EL (cell line): Measurements from ENCODE around the gene HSPA12B.

Experiments used
- DNase-seq: peaks from one replicate; pipeline ENCODE4 v3.0.0-alpha.2; 2016

The HSPA12B gene

DNA sequence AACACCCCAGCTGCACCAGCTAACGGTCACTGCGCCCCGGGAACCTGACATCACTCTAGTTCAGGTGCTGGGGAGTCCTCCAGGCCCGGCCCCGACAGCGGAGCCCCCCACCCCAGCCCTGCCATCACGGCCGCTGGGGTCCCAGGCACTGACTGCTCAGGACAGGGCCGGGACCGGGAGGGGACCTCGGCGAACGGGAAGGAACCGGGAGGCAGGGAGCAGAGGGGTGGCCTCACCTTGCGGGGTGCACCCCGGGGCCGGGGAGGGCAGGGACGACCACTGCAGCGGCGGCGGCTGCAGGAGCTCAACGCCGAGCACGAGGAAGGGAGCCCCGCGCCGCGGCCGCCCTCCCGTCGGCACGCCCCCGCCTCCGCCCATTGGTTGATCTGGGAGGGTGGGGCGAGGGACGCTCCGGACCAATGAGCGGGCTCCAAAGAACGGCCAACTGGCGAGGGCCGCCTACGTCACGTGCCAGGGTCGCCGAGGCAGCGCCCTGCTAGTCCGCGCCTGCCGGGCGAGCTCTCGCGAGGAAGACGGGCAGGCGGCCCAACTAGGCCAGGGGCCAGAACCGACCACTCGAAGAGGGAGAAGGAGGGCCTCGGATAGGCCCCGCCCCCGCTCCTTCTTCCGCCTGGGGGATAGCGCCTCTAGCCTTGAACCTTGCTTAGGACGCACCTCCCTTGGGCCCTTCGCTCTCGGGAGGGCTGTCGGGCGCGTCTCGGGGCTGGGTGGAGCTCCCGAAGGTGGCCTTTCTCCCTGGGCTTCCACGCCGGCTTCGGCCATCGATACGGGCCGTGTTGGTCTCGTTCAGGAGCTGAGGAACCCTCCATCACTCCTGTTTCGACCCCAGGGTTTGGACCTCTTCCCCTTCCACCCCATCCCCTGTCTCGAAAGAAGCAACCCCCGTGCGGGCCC is 35.2 kb downstream of the HSPA12B start, which contains the start of gene ADISSP:
Gene ADISSP, minus strand, starts transcription at position 327 of the 915 bp plus-strand sequence. CDS start 7,653 bp downstream, outside the sequence.
- peak; percentile 99 for DNase-seq

DNA sequence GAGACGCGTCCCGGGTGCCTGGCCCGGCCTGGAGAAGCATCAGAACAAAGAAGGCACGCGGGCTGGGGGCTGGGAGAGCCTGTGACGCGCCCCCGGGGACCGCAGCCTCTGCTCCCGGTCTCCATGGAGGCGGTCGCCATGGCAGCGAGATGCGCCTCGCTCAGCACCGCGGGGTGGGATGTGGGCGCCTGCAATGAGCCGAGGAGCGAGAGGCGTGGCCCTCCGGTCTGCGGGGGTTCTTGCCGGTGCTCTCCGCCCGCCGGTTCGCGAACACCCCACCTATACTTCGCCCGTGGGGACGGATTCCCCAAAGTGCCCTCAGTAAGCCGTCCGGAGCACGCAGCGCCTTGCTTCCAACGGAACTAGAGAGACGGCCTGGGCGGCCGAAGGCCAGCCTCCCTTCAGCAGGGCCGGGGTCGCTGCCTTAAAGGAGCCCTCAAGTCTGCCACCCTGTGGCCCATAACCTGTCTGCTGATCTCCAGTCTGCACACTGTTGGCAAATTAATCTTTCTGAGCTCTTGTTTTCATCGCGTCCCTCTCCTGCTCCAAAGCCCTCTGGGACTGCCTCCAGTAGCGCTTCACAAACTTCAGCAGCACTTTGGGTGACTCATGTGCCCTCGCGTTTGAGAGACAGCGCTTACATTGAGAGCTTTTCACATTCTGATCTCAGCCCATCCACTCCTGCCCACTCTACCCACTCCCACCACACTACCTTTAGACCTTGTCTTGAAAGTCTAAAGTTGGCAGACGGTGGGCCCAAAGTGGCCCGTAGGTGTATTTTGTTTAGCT is 36.1 kb downstream of the HSPA12B start:
- DNase-seq = peak; percentile 88

DNA sequence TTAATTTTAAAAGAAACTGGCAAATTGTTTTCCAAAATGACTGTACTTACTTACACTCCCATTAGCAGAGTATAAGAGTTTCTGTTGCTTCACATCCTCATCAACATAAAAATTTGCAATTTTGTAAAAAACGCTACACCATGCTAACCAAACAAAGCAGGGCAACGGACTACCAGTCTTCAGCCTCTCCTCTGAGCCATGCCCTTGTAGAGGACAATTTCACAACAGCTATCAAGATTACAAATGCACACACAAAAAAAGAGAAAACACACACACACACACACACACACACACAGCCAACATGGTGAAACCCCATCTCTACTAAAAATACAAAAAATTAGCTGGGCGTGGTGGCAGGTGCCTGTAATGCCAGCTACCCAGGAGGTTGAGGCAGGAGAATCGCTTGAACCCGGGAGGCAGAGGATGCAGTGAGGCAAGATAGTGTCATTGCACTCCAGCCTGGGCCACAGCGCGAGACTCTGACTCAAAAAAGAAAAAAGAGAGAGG is 39.1 kb downstream of the HSPA12B start:
- DNase-seq = no peak

DNA sequence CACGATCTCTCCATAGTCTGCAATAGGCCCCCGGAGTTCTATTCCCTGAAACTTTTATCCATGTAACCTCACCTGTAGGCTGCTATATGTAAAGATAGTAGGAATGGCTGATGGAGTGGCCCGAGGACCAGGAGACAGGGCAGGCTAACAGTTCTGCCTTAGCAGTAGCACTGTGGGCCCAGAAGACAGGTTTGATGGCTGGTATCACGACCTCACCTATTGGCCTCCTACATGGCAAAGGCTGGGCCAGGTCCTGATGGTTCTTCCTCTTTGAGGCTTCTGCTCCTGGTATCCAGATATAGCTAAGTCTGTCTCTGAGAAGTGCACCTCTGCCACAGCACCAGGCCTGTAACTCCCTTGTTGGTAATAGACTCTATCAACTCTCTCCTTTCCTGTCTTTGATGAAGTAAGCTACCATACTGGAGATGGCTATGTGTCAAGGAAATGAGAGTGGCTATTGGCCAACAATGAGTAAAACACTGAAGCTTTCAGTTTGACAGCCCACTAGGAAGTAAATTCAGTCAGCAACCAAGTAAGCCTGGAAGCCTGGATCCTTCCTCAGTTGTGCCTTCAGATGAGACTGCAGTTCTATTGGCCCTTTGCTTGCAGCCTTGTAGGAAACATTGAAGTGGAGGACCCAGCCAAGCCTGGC is 43.1 kb downstream of the HSPA12B start:
- no peak for DNase-seq

DNA sequence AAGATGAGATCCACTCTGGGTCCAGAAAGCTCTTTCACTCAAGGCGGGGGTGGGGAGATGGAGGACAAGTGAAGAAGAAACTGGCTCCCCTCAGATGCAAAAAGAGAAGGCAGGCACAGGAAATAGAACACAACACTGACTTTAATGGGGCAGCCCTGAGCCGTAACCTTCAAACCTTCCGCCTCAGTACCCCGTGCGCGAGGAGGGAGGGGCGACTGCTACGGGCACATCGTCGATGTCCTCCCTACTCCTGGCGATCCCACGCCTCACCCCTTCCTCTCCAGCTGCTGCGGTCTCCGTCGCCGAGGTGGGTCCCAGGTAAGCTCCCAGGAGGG is 44.9 kb downstream of the HSPA12B start:
- no peak for DNase-seq

DNA sequence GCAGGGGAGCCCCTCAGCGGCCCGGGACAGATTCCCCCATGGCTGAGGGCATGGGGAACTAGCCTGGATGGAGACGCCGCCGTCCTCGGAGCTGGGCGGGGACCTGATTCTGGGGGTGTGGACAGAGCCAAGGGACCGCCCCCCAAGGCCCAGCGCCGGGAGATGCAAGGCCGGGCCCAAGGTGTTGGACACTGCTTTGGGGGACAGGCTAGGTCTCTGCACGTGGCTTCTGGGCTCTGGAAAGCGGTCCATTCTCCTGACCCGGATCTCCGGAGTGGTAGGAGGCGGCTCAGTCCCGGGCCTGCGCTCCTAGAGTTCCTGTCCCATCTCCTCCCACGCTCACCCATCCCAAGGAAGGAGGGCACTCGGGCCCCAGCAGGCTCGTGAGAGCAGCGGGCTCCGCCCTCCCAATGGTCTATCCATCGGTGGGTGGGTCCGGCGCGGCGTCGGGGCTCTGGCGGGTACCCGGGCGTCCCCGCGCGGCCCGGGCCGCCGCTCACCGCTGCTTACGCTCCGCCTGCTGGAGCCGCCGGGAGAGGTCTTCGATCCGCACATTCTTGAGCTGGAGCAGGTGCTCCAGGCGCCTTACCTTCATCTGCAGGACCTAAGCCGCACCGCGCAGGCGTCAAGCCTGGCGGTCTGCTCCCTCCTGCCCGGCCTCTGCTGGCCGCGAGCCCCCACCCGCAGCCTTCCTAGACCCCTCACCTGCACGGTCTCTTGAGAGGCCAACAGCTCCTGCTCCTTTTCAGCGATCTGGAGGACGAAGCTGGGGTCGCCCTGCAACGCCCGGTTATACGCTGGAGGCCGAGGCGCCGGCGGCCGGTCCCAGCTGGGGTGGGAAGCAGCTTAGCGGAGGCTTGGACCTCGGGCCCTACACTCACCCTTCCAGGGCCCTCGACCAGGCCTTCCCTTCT is 45.5 kb downstream of the HSPA12B start:
- DNase-seq = peak; percentile 68

DNA sequence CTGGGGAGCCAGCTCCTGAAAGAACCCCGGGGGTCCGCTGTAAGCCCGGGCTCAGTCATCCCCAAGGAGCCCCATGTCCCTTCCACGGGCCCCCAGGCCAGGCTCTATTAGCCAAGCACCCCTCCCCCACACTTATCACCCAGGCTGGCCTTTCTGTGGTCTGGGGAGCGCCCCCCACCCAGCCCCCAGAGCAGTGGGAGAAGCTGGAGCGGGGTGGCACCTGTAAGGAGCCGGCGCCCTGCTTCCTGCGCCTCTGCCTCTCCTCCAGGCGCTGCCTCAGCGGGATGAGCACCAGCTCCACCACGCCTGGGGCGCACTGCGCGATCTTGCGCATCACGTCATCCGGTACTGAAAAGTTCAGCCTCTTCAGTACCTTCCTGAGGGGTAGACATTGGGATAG is 46.5 kb downstream of the HSPA12B start:
- no peak for DNase-seq

DNA sequence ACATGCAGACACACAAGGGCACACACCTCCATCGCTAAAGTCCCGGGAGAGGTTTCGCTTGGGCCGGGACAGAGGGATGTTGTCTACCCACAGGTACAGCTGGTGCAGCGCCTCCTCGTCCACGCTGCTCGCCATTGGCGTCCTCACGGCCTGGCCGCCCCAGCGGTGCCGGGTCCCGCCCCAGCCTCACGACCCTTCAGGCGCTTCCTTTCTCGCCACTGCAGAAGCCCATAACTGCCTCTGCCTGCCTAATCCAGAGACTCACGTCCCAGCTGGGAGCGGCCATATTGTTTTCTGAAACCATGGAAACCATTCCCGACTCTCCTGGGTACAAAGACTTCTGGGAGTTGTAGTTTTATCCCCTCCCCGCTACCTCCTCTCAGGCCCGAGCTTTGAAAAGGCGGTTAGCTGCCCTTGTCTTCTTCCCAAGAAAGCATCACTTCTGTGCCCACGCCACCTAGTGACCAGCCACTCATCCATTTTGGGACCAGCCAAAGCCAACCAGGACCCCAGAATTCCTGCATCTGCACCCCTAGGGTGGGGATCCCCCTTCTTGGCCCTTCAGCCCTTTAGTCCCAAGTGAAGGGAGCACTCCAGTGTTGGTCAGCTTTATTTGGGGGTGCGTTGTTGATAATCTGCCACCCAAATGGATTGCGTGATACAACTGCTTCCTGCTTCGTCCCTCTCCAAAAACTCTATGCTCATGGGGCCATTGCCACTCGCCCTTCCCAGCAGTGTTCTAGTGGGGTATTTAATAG is 48.8 kb downstream of the HSPA12B start, which contains the start of gene SPEF1:
Gene SPEF1, minus strand, starts transcription at position 296 of the 758 bp plus-strand sequence. Its CDS starts 161 bp downstream, at position 135.
- peak; percentile 97 for DNase-seq

DNA sequence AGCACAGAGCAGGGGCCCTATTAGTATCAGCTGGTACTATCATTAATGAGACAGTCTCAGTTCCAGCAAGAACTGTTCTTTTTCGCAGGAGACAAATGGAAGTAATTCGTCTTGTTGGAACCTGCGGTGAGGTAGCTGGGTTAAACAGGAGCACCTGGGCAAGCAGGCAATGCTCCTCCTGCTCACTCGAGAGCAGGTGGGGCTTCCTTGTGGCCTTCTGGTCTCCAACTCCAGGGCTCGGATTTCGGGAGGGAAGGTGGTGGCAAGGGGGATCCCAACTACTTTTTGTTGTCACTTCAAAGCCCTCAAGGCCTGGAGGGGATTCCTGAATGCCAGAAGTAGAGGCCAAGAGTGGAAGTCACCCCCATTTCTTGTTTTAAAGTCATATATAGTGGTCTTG is 50.1 kb downstream of the HSPA12B start:
- DNase-seq = no peak

DNA sequence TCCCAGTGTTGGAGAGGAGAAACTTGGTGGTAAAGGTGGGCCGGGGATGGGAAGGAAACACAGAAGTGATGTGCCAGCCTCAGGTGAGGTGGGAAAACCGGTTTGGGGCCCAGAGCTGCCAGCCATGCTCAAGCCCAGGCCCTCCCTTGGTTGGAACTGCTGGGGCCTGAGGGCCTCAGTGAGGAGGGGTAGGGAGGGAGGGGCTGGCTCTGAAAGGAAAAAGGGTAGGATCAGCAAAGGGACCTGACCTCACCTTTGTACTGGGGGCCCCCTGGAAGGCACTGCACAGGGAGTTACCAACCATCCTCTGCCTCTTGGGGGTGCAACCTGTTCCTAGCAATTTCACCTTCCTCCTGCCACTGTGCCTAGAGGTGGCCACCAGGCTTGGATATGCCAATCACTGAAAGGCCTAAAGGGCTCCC is 50.6 kb downstream of the HSPA12B start:
- no peak for DNase-seq

DNA sequence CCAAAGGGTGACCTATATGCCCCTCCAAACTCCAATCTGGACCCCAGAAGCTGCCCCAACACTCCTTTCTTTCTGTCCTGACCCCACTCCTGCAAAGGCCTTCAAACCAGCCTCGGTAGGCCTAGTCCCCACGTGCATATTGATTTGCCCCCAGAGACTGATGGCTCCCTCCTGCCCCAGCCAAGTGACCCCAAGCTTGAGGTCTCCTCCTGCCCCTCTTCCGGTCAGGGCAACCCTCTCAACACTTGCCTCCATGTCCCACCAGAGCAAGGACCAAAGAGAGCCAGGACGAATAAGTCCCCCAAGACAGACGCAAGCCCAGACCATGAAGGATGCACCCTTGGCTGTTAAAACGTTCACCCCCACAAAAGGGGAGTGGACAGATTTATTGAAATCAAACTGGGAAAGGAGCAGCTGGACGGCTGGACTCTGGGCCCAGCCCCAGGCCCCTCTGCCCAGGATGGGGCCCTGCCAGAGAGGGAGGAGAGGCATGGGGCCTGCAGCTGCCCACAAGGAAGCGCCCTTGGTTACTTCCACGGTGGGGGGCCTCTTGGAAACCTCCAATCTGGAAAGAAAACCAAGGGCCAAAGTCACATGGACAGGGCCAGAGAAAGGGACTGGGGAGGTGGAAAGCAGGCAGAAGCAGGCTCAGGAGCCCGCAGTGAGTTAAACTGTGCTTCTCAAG is 51.2 kb downstream of the HSPA12B start:
- DNase-seq = no peak

DNA sequence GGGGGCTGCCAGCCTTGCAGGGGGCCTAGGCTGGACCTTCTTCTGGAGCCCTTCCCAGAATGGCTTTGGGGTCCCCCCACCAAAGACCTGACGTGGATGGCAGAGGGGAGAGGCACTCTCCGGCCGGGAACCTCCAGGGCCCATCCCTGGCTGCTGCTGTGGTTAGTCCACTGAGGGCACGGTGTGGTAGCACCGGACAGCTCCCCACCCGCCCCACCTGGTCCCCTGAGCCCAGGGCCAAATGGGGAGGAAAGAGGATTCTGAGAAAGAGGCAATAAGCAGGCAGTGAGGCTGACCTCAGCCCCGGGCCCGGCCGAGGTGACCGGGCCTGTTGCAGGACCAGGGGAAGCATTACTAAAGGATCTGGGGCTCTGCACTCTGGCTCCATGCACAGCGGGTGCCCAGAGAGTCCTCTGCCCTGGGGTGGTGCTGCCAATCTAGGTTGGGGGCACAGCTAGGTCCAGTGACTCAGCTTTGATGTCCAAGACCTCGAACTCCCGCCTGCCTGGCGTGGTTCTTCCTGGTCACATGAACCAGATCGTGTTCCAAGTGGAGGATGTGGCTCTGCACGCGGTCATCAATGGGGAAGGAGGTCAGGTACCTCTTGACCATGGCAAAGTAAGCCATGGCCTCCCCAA is 51.9 kb downstream of the HSPA12B start:
- DNase-seq = peak; percentile 41

DNA sequence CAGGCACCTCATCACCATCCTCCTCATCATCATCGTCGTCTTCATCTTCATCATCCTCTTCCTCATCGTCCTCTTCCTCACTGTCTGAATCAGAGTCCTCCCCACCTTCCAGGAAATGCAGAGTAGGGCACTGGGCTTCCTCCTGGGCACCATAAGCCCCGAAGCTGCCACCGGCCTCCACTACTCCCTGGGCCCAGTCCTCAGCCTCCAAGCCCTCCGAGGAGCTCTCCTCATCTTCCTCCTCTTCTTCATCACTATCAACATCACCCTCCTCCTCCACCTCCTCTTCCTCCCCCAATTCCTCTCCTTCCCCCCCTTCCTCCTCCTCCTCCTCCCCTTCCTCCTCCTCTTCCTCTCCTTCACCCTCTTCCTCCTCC is 52.4 kb downstream of the HSPA12B start:
- no peak for DNase-seq

DNA sequence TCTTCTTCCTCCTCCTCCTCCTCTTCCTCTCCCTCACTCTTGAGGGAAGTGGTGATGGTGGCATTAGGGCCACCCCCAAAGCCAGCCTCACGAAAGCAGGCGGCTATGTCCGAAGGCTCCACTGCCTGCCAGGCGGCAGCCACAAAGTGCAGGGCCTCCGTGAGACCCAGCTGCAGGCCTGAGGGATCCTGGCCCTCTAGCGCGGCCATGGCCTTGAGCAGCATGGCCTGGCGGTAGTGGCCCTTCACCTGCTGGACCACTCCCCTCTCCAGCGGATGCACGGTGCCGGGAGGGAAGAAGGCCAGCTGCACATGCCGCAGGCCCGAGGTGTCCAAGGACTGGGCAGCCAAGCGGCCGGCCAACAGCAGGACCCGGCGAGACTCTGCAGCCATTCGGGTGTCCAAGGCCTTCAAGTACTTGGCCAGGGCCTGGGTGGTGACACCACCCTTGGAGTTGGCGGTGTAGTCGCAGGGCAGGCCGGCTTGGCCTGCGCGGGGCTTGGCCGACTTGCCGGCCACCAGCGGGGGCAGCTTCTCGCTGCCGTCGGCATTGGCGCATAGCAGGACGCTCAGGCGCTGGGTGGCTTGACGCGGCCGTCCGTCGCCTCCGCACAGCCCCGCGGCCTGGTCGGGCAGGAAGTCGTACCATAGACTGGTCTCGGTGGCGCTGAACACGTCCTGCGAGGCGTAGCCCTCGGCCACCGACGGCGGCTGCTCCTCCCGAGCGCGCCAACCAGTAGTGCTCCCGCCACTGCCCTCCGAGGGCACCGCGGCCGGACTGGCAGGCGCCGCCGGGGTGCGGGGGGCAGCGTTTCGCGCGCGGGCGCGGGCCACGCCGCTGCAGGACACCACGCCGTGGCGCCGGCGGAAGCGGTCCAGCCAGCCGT is 53.0 kb downstream of the HSPA12B start:
- peak; percentile 49 for DNase-seq

DNA sequence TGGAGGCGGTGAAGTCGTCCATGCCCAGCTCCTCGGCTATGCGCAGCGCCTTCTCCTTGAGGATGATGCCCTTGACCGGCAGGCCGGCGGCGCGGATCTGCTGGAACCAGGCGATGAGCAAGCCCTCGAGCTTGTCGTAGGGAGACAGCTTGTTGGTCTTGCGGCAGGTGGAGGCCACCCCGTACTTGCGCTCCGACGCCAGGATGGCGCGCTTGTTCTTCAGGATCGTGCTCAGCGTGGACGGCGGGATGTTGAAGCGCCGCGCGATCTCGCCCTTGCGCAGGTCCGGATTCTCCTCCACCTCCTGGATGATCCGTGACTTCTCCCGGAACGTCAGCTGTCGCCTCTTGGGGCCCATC is 53.6 kb downstream of the HSPA12B start:
- DNase-seq = peak; percentile 57

DNA sequence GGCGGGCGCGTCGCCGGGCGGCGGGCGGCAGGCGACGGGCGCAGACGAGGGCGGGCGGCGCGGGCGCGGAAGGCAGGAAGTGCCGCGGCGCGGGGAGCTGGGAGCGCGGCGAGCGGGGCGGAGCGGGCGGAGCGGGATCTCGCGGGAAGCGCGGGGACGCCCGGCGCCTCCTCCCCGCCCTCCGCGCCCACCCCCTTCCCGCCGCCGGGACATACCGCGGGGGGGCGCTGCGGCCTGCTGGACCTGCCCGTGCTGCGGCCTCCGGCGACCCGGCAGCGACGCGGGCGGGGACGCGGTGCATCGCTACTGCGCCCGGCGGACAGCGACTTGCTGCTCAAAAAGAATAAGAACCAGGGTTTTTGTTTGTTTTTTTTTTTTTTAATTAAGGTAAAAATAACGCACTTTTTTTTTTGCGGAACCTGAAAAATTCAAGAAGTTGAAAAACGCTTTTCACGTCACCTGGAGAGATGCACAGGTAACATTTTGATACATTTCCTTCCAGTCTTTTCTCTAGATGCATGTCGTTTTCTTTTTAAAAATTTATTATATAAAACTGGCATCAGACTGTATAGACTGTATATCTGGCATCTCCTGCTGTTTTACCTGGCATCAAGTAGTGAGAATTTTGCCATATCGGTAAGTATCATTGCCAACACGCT is 54.3 kb downstream of the HSPA12B start, which contains the start of gene CENPB:
Gene CENPB, minus strand, starts transcription at position 76 of the 659 bp plus-strand sequence. CDS start 257 bp downstream, outside the sequence.
- peak; percentile 86 for DNase-seq

DNA sequence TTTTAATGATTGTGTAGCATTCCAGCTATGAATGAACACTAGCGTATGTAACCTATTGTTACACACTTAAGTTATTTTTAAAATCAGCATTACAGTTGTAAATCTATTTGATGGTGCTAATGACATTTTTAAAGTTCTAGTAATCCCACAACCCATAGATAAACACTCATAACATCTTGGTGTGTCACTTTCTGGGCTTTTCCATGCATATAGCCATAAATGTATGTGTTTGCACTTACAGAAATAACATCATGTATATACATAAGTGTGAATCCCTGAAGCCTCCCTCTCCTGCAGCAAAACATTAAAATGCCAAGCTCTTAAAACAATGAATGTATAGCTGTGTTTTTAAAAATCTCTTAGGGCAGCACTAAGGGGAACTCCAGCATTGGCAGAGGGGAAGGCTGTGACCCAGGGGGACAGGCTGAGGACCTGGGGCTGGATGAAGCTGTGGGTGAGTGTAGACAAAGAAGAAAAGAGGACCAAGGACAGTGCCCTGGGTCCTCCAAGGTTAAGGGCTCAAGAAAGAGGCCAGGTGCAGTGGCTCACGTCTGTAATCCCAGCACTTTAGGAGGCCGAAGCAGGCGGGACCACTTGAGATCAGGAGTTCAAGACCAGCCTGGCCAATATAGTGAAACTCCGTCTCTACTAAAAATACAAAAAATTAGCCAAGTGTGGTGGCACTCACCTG is 55.0 kb downstream of the HSPA12B start:
- no peak for DNase-seq

DNA sequence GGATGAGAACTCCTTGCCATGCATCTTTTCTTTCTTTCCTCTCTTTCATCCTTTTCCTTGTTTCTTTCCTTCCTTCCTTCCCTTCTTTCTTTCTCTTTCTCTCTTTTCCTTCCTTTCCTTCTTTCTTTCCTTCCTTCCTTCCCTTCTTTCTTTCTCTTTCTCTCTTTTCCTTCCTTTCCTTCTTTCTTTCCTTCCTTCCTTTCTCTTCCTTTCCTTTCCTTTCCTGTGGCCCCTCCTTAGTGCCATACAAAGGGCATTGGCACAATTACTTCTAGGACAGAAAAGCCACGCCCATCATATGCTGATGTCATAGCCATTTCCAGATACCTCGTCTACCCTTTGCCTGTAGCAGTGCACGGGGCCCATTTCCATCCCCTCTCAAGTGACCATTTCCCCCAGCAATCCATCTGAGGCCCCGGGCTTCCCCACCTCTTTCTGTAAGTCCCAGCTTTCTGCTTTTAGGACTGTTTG is 56.2 kb downstream of the HSPA12B start:
- DNase-seq = peak; percentile 34
